GM12872 (cell line): ENCODE data around the gene MARK2.

Experiments
- CTCF ChIP-seq: IDR thresholded peaks from 3 replicates; pipeline ENCODE4 v1.5.1; 2011; ENCODE audit warnings: low read depth, mild to moderate bottlenecking, low read length, moderate library complexity; ENCODE audit not compliant: insufficient read depth

The MARK2 gene

GRCh38 chr11:63877658-63878241 lies 38.8 kb downstream of the MARK2 start:
- TF ChIP-seq CTCF: no peak

GRCh38 chr11:63879598-63880402 lies 40.9 kb downstream of the MARK2 start:
- TF ChIP-seq CTCF: no peak

- no peak for TF ChIP-seq CTCF
Observed at GRCh38 chr11:63880403-63880790, 41.5 kb downstream of the MARK2 start.

- no peak for TF ChIP-seq CTCF
Observed at GRCh38 chr11:63882555-63883242, 43.8 kb downstream of the MARK2 start.

- TF ChIP-seq CTCF: no peak
Observed at GRCh38 chr11:63883791-63884190, 44.9 kb downstream of the MARK2 start.

GRCh38 chr11:63884196-63884932 lies 45.5 kb downstream of the MARK2 start:
- no peak for TF ChIP-seq CTCF

GRCh38 chr11:63887386-63887999 lies 48.6 kb downstream of the MARK2 start:
- no peak for TF ChIP-seq CTCF
